Femur (tissue), 1 donor: ENCODE results near the gene RUBCNL.
"Not testable (repeated sequence)": the region's sequence is repeated elsewhere in the genome, so short reads cannot be mapped to it uniquely, and the experiment has no call there.

Source experiments
- DNase-seq: peaks from one replicate; pipeline ENCODE4 v3.0.0-alpha.2; 2017

Gene RUBCNL

DNA sequence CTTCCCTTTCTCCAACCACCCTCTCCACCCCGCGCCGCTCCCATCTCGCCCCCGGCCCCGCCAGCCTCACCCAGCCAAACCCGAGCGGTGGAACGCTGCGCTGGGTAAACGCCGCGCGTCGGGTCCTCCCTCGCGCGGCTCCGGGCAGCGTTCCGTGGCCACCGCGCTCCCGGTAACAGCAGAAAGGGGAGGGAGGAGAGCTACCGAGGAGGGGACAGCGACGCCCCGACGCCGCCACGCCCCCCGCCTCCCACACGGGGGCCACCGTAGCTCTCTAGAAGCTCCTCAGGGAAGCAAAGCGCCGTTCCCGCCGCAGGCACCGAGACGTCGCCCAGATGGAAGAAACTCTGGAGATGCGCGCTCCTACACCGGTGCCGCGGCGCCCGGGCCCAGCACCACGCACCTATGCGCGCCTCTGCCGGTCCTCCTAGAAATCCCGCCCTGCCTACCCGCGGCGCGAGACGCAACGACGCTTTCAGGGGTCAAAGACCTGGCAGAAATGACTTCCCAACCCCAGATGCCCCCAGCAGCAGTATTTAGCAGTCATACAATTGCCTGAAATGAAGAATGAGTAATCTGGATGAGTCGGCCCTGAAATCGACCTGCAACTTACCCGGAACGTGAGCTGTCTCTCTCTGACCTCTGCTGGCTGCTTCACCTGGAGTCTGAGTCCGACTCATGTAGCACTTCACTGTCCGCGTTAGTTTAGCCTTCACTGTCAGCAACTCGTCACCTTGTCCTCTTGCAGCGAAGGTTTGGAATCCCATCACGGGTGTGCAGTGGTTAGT, at the start of gene RUBCNL:
RUBCNL (minus strand) TSS at position 189 of the 788 bp plus-strand sequence. CDS start 14,777 bp downstream, outside the sequence.
- no peak for DNase-seq

GRCh38 chr13:46429558-46429957, 42.5 kb upstream of the RUBCNL start:
- DNase-seq, result not testable (repeated sequence)

DNA sequence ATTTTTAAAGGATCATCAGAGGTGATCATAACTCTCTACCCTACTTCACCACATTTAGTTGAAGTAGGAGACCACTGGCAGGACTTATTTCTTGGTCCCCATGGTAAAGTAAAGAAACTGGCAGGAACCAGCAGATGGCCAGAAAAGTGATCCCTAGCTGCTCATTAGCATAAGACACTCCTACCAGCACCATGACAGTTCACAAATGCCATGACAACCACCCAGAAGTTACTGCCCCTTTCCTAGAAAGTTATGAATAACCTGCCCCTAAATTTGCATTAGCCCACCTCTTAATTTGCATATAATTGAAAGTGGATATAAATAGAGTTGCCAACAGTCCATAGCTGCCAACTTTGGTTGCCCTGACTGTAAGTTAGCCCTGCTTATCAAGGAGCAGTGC, 18.4 kb upstream of the RUBCNL start:
- DNase-seq, result no peak

DNA sequence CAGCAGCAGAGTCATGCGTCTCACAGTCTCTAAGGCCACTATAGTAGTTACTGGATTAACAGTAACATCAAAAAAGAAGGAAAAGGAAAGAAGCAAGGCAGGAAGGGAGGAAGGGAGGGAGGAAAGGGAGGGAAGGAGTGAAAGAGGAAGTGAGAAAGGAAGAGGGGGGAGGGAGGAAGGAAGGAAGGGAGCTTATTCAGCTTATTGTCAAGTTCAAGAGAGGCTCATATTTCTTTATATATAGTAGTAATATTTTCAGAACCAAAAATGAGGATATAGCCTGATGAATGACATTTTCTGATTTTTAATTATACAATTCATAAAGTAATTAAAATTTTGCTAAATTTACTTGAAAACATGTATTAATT, 17.7 kb upstream of the RUBCNL start:
- no peak for DNase-seq

GRCh38 chr13:46403851-46404732, 17.0 kb upstream of the RUBCNL start:
- DNase-seq, result no peak

DNA sequence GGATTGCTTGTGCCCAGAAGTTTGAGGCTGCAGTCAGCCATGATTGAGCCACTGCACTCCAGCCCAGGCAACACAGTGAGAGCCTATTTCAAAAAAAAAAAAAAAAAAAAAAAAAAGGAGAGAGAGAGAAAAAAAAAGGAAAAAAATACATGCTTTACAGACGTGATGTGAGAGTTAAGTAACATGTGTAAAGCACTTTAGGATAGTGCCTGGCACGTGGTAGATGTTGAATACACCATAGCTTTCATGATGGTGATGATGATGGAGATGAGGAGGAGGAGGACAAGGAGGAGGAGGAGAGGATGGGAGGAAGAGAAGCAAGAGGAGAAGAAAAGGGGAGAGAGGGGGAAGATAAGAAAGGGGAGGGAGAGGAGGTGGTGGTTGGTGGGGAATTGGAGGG, 15.1 kb upstream of the RUBCNL start:
- no peak for DNase-seq

DNA sequence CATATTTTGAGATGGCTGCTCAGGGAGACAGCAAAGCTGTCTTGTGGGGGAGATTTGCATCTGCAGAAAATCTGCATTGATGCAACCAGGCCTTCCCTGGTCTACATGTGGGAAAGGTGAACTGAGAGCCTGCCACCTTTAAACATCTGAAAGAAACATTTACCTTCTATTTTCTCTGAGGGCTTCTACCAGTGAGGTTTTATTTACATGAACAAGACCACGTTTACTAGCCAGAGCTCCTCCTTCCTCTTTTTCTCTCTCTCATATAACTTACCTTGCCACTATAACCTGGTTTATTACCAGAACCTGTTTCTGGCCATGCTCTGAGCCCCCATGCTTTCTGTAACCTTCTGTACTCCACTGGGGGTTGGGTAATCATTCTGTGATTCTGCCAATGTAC, 14.4 kb upstream of the RUBCNL start:
- DNase-seq, result no peak

- no peak for DNase-seq
Measured at GRCh38 chr13:46396341-46396740, 9.3 kb upstream of the RUBCNL start.

GRCh38 chr13:46392967-46393366, 5.9 kb upstream of the RUBCNL start:
- no peak for DNase-seq

- peak; percentile 48 for DNase-seq
Measured at GRCh38 chr13:46389457-46390451, 2.7 kb upstream of the RUBCNL start.

- DNase-seq, result no peak
Measured at GRCh38 chr13:46388846-46389245, 1.8 kb upstream of the RUBCNL start.

DNA sequence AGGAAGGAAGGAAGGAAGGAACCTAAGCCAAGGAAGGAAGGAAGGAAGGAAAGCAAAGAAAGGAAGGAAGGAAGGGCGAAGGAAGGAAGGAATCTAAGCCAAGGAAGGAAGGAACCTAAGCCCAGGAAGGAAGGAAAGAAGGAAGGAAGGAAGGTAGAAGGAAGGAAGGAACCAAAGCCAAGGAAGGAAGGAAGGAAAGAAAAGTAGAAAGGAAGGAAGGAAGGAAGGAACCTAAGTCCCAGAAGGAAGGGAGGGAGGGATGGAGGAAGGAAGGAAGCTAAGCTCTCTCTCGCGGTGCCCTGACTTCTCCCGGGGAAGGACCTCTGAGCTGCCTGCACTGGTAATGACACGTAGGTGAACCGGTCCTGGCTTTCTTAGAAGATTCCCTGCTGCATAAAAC, 1.3 kb upstream of the RUBCNL start:
- no peak for DNase-seq

GRCh38 chr13:46386392-46387063, 524 bp downstream of the RUBCNL start:
- DNase-seq, result no peak

DNA sequence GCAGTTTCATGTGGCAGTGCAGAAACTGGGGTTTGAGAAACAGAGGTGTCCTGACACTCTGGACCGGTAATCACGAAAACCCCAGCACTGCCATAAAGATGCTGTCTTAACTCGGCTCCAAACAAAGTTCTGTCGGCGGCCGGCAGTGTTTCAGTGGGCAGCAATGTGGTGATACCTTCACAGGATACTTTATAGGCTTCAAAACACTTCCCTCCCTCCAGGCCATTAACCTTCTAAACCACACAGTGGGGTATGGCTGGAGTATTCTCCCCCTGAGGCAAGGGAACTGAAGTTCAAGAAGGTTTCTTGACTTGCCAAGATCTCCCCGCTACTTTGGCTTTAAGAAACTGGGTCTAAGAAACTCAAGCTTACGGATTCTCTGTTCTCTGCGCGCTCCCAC, 1.1 kb downstream of the RUBCNL start:
- DNase-seq, result no peak

- no peak for DNase-seq
Measured at GRCh38 chr13:46383383-46383782, 3.7 kb downstream of the RUBCNL start.

GRCh38 chr13:46382224-46382623, 4.8 kb downstream of the RUBCNL start:
- no peak for DNase-seq

DNA sequence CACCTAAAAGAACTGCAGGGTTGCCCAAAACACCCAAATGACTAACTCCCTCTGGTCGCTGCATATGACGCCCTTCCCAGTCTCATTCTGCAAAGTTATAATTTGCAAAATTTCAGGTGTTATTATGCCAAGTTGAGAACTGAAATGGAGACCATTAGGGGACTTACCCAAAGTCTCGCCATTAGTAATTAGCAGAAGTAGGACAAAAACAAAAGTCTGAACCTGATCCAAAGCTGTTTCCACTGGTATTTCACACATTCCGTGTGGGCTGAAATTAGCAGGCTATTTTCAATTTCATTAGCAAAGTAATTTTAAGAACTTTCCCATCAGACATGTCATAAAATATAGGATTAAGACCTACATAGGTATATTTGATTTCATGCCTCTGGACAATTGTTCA, 6.8 kb downstream of the RUBCNL start:
- no peak for DNase-seq

- DNase-seq, result no peak
Measured at GRCh38 chr13:46379611-46380010, 7.4 kb downstream of the RUBCNL start.

- no peak for DNase-seq
Measured at GRCh38 chr13:46378411-46378810, 8.6 kb downstream of the RUBCNL start.

DNA sequence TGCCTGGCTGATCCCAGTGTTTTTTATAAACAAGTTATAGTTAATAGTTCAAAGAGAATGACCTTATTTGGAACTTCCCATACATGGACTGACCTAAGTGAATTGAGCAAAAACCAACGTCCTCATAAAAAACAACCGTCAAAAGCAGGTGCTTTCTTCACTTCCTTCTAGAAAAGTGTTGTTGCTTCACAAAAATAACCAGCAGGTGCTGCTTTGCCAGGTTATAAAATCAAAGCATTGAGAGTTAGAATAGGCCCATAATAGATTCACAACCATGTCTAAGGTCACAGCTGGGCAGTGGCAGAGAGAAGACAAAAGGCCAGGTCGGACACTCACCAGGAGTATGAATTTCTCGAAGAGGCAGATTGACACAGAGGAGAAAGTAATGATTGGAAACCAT, 9.5 kb downstream of the RUBCNL start:
- no peak for DNase-seq

- no peak for DNase-seq
Measured at GRCh38 chr13:46374710-46375109, 12.3 kb downstream of the RUBCNL start.

DNA sequence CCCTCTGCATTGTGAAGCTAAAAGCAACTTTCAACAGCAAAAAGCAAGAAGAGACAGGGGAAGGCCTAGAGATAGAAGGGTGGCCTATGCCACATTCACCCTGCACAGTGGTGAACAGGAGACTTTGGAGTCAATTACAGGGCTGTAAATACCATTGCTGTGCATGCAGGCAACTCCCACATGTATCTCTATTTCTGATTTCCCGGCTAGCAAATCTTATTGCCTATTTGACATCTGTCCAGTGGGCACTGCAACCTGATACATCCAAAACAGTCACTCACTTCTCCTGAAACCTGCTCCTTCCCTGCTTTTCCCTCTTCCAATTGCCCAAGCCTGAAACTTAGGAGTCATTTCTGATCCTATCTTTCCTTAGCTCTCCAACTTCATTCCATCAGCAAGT, 13.4 kb downstream of the RUBCNL start:
- DNase-seq, result no peak
